H9 (cell line): ENCODE measurements around the gene KLHL22. TPM values are rescaled to one million over a fixed set of nuclear protein-coding genes. Genes with fewer than 3 reads are reported as not detected.

Source experiments
- DNase-seq: peaks from one replicate; pipeline ENCODE4 v3.0.0-alpha.2; 2017
- H2AFZ ChIP-seq: one replicate; pipeline ENCODE4 v1.6.1; 2013; ENCODE audit warnings: mild to moderate bottlenecking, low read length, control low read depth, moderate library complexity
- H2AK5ac ChIP-seq: 2 replicates; pipeline ENCODE4 v1.6.1; 2013; ENCODE audit warnings: low read length, control low read depth, mixed read lengths; ENCODE audit not compliant: insufficient read length
- H2BK120ac ChIP-seq: one replicate; pipeline ENCODE4 v1.6.1; 2013; ENCODE audit warnings: low read depth, mild to moderate bottlenecking, low read length, control low read depth, inconsistent platforms; ENCODE audit not compliant: poor library complexity, severe bottlenecking
- H2BK12ac ChIP-seq: 2 replicates; pipeline ENCODE4 v1.6.1; 2013; ENCODE audit warnings: low read length, control low read depth, mixed read lengths, low read depth; ENCODE audit not compliant: insufficient read length
- H2BK15ac ChIP-seq: 2 replicates; pipeline ENCODE4 v1.6.1; 2013; ENCODE audit warnings: low read depth, low read length, control low read depth
- H2BK20ac ChIP-seq: one replicate; pipeline ENCODE4 v1.6.1; 2013; ENCODE audit warnings: low read depth, mild to moderate bottlenecking, low read length, control low read depth, inconsistent platforms; ENCODE audit not compliant: poor library complexity, severe bottlenecking
- H2BK5ac ChIP-seq: 2 replicates; pipeline ENCODE4 v1.6.1; 2013; ENCODE audit warnings: low read length, control low read depth, mixed read lengths; ENCODE audit not compliant: insufficient read length
- H3K14ac ChIP-seq: 2 replicates; pipeline ENCODE4 v1.6.1; 2013; ENCODE audit warnings: low read length, control low read depth; ENCODE audit not compliant: insufficient read depth
- H3K18ac ChIP-seq: 2 replicates; pipeline ENCODE4 v1.6.1; 2013; ENCODE audit warnings: low read depth, mild to moderate bottlenecking, mixed read lengths, low read length, control low read depth; ENCODE audit not compliant: insufficient read length
- H3K23ac ChIP-seq: 2 replicates; pipeline ENCODE4 v1.6.1; 2013; ENCODE audit warnings: low read length, control low read depth, mixed read lengths, low read depth; ENCODE audit not compliant: insufficient read length
- H3K23me2 ChIP-seq: 2 replicates; pipeline ENCODE4 v1.6.1; 2013; ENCODE audit warnings: low read depth, mild to moderate bottlenecking, mixed read lengths, low read length, control low read depth; ENCODE audit not compliant: insufficient read length, poor library complexity, severe bottlenecking
- H3K27ac ChIP-seq: 2 replicates; pipeline ENCODE4 v1.5.1; 2013; ENCODE audit warnings: low read length, control low read depth, mixed read lengths, low read depth; ENCODE audit not compliant: insufficient read length
- H3K27me3 ChIP-seq: 2 replicates; pipeline ENCODE4 v1.6.1; 2013; ENCODE audit warnings: low read length, control low read depth, inconsistent platforms; ENCODE audit not compliant: insufficient read depth
- H3K4ac ChIP-seq: 2 replicates; pipeline ENCODE4 v1.6.1; 2013; ENCODE audit warnings: low read depth, mild to moderate bottlenecking, control low read depth, inconsistent platforms, low read length, moderate library complexity
- H3K4me1 ChIP-seq: 2 replicates; pipeline ENCODE4 v1.6.1; 2013; ENCODE audit warnings: low read length, control low read depth, inconsistent platforms; ENCODE audit not compliant: insufficient read depth
- H3K4me2 ChIP-seq: 2 replicates; pipeline ENCODE4 v1.6.1; 2013; ENCODE audit warnings: low read length, control low read depth, mixed read lengths; ENCODE audit not compliant: insufficient read length, insufficient read depth
- H3K56ac ChIP-seq: 2 replicates; pipeline ENCODE4 v1.6.1; 2013; ENCODE audit warnings: low read depth, mild to moderate bottlenecking, mixed read lengths, low read length, control low read depth; ENCODE audit not compliant: insufficient read length
- H3K79me1 ChIP-seq: 2 replicates; pipeline ENCODE4 v1.6.1; 2013; ENCODE audit warnings: low read depth, mild to moderate bottlenecking, moderate library complexity, low read length, control low read depth, inconsistent platforms; ENCODE audit not compliant: insufficient read depth, poor library complexity, severe bottlenecking
- H3K79me2 ChIP-seq: 2 replicates; pipeline ENCODE4 v1.6.1; 2013; ENCODE audit warnings: low read length, control low read depth, inconsistent platforms; ENCODE audit not compliant: insufficient read depth
- H3K9ac ChIP-seq: 2 replicates; pipeline ENCODE4 v1.6.1; 2013; ENCODE audit warnings: low read length, control low read depth, mixed read lengths; ENCODE audit not compliant: insufficient read length; ENCODE audit errors: extremely low read depth
- H3K9me3 ChIP-seq: one replicate; pipeline ENCODE4 v1.6.1; 2013; ENCODE audit warnings: low read depth, low read length, inconsistent platforms; ENCODE audit not compliant: control insufficient read depth
- H3T11ph ChIP-seq: one replicate; pipeline ENCODE4 v1.6.1; 2013; ENCODE audit warnings: mild to moderate bottlenecking, low read length, control low read depth, inconsistent platforms
- H4K20me1 ChIP-seq: one replicate; pipeline ENCODE4 v1.6.1; 2013; ENCODE audit not compliant: control insufficient read depth, insufficient read length, insufficient read depth
- H4K5ac ChIP-seq: 2 replicates; pipeline ENCODE4 v1.6.1; 2013; ENCODE audit warnings: low read depth, mild to moderate bottlenecking, mixed read lengths, low read length, control low read depth; ENCODE audit not compliant: insufficient read length
- H4K8ac ChIP-seq: replicated peaks from 2 replicates; pipeline ENCODE4 v1.6.1; 2013; ENCODE audit warnings: low read length, control low read depth, mixed read lengths, low read depth; ENCODE audit not compliant: insufficient read length
- H4K91ac ChIP-seq: 2 replicates; pipeline ENCODE4 v1.6.1; 2013; ENCODE audit warnings: low read depth, mild to moderate bottlenecking, moderate library complexity, mixed read lengths, low read length, control low read depth; ENCODE audit not compliant: insufficient read length
- H3K27ac Mint-ChIP-seq, 3 experiments: 2 replicates in 2 of 3; 3 replicates in 1 of 3; pipeline ENCODE4 v1.8.0; 2020 to 2021; ENCODE audit warnings: mixed read lengths in 3 of 3, mild to moderate bottlenecking in 1 of 3, moderate library complexity in 1 of 3
- H3K27me3 Mint-ChIP-seq: 2 replicates; pipeline ENCODE4 v1.8.0; 2021; ENCODE audit warnings: low read depth, mild to moderate bottlenecking, moderate library complexity, mixed read lengths
- H3K36me3 Mint-ChIP-seq, 3 experiments: 2 replicates in 2 of 3; 3 replicates in 1 of 3; pipeline ENCODE4 v1.8.0; 2020 to 2021; ENCODE audit warnings: low read depth in 3 of 3, mixed read lengths in 3 of 3; ENCODE audit not compliant: insufficient read depth in 1 of 3
- H3K4me1 Mint-ChIP-seq, 2 experiments: 2 replicates each; pipeline ENCODE4 v1.8.0; 2020; ENCODE audit warnings: mixed read lengths in 2 of 2
- H3K4me3 Mint-ChIP-seq, 2 experiments: 2 replicates in 1 of 2; 3 replicates in 1 of 2; pipeline ENCODE4 v1.8.0; 2020 to 2021; ENCODE audit warnings: mild to moderate bottlenecking in 2 of 2, mixed read lengths in 2 of 2, moderate library complexity in 1 of 2
- H3K9me3 Mint-ChIP-seq, 2 experiments: 2 replicates in 1 of 2; 3 replicates in 1 of 2; pipeline ENCODE4 v1.8.0; 2020; ENCODE audit warnings: mild to moderate bottlenecking in 2 of 2, mixed read lengths in 2 of 2, moderate library complexity in 1 of 2
- CTCF ChIP-seq: fragments of 200-600 bp; sonication (generic); conservative IDR thresholded peaks from 3 replicates; pipeline ENCODE4 v1.8.0; 2021; ENCODE audit warnings: antibody characterized with exemption, mild to moderate bottlenecking
- WGBS: extraction: QIAGEN DNeasy Blood & Tissue Kit; methylation state at CpG from one replicate; pipeline ENCODE4 v1.1.7; 2013; ENCODE audit warnings: missing lambda C conversion rate, low lambda C conversion rate, mixed read lengths; ENCODE audit not compliant: insufficient read length; ENCODE audit errors: extremely low coverage; 5-methylcytosine and 5-hydroxymethylcytosine counted together
- total RNA-seq: library from RNA; stranded (reverse); gene quantifications from 2 replicates; pipeline ENCODE4 v1.2.1, GENCODE V29; 2021

Gene KLHL22
- total RNA-seq, 1 experiment from 2014 or later: 11.9 TPM

DNA sequence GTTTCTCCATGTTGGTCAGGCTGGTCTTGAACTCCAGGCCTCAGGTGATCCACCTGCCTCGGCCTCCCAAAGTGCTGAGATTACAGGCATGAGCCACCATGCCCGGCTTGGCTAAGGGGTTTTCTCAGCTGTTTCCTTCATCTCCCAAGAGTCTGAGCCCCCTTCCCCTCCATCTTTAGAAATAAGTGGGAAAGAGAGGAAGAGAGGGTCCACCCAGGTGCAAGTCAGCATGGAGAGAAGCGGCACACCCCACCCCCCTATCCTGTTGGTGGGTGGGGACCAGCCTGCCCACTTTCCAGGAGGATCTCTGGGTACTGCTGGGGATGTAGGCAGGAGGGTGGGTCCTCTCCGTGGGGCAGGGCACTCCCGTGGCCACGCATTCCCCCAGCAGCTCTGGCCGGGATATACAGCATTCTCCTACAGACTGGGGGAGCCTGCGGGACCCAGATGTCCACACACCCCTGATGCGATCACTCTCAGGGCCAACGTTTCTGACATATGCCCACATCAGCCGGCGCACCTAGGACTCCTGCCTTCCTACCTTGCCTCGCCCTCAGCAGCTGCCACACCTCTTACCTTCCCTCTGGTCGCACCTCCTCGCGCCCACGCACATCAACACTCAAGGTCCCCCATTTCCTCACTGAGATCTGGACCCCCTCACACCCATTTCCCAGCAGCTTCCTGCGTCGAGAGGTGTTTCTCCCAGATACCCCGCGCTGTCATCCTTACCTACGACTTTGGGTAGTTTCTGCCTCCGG, 66.9 kb downstream of the KLHL22 start:
- no peaks in the 10 kb centered on the region for H3K79me2 ChIP-seq
- H3K4me1 ChIP-seq: no peaks in the 10 kb centered on the region
- H2BK12ac ChIP-seq: no peak overlapping the region
- no peak overlapping the region for H4K5ac ChIP-seq
- no peaks in the 10 kb centered on the region; the same call in 1 of the 2 replicates for H3K27me3 ChIP-seq
- no peak overlapping the region for H2BK20ac ChIP-seq
- H2BK120ac ChIP-seq: no peak overlapping the region
- H3K23ac ChIP-seq: no peak overlapping the region
- Mint-ChIP-seq H3K4me1 (peaks cover 8 to 10% of the 10 kb centered on the region in 2 experiments), H3K27me3 (peaks cover 48% of the 10 kb centered on the region), H3K36me3 (peaks cover 0 to 22% (median 6%) of the 10 kb centered on the region in 3 experiments; a peak in 3 of 7 replicates), H3K27ac (peak overlapping the region in 1 of 3 experiments; percentile 6; a peak in 1 of 7 replicates), H3K9me3 (no peaks in the 10 kb centered on the region), H3K4me3 (peak overlapping the region; percentile 34 to 71)
- H3K14ac ChIP-seq: no peak overlapping the region
- no peak overlapping the region for H4K91ac ChIP-seq
- no peak for TF ChIP-seq CTCF
- H3K9ac ChIP-seq: no peak overlapping the region
- no peak for DNase-seq
- H3K18ac ChIP-seq: no peak overlapping the region
- no peaks in the 10 kb centered on the region for H3K79me1 ChIP-seq
- H2AK5ac ChIP-seq: no peak overlapping the region
- H2BK15ac ChIP-seq: no peak overlapping the region
- peaks cover 8% of the 10 kb centered on the region for H3K23me2 ChIP-seq
- no peak overlapping the region for H3K56ac ChIP-seq
- no peak overlapping the region for H2BK5ac ChIP-seq
- H3K27ac ChIP-seq: no peak overlapping the region
- H4K8ac ChIP-seq: no peak overlapping the region
- H2AFZ ChIP-seq: no peak overlapping the region
- no peak overlapping the region for H3K4ac ChIP-seq
- peaks cover 3% of the 10 kb centered on the region for H4K20me1 ChIP-seq
- no peak overlapping the region for H3T11ph ChIP-seq
- no CpG with 5 or more reads among the region's 23 CpGs for WGBS
- H3K9me3 ChIP-seq: no peaks in the 10 kb centered on the region
- peak overlapping the region; percentile 20 for H3K4me2 ChIP-seq
